ENCODE measurements around the gene RPN2.

RPN2 gene

DNA sequence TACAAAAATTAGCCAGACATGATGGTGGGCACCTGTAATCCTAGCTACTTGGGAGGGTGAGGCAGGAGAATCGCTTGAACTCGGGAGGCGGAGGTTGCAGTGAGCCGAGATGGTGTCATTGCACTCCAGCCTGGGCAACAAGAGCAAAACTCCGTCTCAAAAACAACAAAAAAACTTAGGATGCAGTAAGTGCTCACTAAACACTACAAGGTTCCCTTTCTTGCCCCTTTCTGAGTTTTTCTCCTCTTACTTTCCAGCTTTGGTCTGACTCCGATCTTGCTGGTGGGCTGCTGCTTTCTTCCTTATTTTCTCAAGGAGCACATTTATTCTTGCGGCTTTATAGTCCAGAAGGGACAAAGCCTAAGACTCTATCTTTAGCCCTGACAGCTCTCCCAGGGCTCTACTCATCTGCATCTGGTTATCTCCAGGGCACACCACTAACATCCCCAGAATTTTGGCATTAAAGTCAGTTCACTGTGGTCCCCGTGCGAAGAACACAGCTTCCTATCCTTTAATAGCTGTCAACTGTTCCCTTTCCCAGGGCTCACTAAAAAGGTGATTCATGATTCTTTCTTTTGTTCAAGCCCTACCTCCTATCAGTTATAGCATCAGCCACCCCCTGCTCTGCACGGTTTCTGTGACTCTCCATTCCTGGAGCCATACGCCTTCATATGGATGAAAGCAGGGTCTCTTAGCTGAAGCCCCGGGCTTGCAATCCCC lies 17.1 kb upstream of the RPN2 start:
- DNase-seq (ENCODE audit: extremely low spot score): no peak

DNA sequence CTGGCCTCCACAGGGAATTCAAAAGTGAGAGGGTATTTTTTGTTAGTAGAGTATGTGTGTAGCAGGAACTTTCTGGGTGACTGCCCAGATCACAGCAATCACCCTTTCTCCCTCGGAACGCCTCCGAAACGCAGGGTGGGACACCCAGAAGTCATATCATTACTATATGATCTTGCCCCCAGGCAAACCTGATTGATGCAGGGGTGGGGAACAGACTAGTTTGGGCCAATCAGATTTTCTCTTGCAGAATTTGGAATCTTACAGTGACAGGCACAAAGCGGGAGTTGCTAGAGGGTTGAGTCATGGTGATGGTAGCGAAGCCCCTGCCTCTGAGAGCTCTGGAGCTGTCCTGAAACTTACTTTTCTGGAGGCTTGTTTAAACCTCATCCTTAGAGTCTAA lies 16.5 kb upstream of the RPN2 start:
- TF ChIP-seq LEF1 (IDR thresholded peaks at IDR 0.05; ENCODE audit: borderline replicate concordance): no peak
- TF ChIP-seq HDGF (IDR thresholded peaks at IDR 0.05; ENCODE audit: borderline replicate concordance): no peak
- no peak for TF ChIP-seq FOXK2 (IDR thresholded peaks at IDR 0.05)
- no peak for TF ChIP-seq SP1 (IDR thresholded peaks at IDR 0.05)
- TF ChIP-seq FOXM1 (IDR thresholded peaks at IDR 0.05; ENCODE audit: borderline replicate concordance): no peak
- no peak for TF ChIP-seq CTBP1 (IDR thresholded peaks at IDR 0.05; ENCODE audit: borderline replicate concordance)
- no peak for TF ChIP-seq BHLHE40 (IDR thresholded peaks at IDR 0.05; ENCODE audit: borderline replicate concordance)
- no peak for TF ChIP-seq NFRKB (IDR thresholded peaks at IDR 0.05)
- no peak for TF ChIP-seq SUZ12 (IDR thresholded peaks at IDR 0.05)
- TF ChIP-seq ELF4 (IDR thresholded peaks at IDR 0.05): no peak
- TF ChIP-seq L3MBTL2 (conservative IDR thresholded peaks at IDR 0.05): no peak
- no peak for TF ChIP-seq ZNF384 (IDR thresholded peaks at IDR 0.05)
- no peak for TF ChIP-seq FOXA1 (IDR thresholded peaks at IDR 0.05)
- no peak for TF ChIP-seq TARDBP (IDR thresholded peaks at IDR 0.05)
- no peak for TF ChIP-seq ARNT (IDR thresholded peaks at IDR 0.05)
- TF ChIP-seq, protein P1, sequence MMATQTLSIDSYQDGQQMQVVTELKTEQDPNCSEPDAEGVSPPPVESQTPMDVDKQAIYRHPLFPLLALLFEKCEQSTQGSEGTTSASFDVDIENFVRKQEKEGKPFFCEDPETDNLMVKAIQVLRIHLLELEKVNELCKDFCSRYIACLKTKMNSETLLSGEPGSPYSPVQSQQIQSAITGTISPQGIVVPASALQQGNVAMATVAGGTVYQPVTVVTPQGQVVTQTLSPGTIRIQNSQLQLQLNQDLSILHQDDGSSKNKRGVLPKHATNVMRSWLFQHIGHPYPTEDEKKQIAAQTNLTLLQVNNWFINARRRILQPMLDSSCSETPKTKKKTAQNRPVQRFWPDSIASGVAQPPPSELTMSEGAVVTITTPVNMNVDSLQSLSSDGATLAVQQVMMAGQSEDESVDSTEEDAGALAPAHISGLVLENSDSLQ (IDR thresholded peaks at IDR 0.05): no peak
- ChIA-PET POLR2A (interaction anchor here (1.7 to 2.7 kb wide), 2 partner anchors 16 to 67 kb away, joined by 5 to 14 read pairs; partner anchors contain the start of genes MROH8, RBL1 and RPN2), CTCF (no interaction called here)
- no peak for DNase-seq (ENCODE audit: extremely low spot score)

More for the DNA sequence above, 17.1 kb upstream of the RPN2 start:
- TF ChIP-seq CTBP1 (IDR thresholded peaks at IDR 0.05; ENCODE audit: borderline replicate concordance) (no peak), NFRKB (IDR thresholded peaks at IDR 0.05) (no peak), SP1 (IDR thresholded peaks at IDR 0.05) (no peak), TARDBP (IDR thresholded peaks at IDR 0.05) (no peak), ZNF384 (IDR thresholded peaks at IDR 0.05) (no peak), ARNT (IDR thresholded peaks at IDR 0.05) (no peak), SUZ12 (IDR thresholded peaks at IDR 0.05) (no peak), LEF1 (IDR thresholded peaks at IDR 0.05; ENCODE audit: borderline replicate concordance) (no peak), FOXK2 (IDR thresholded peaks at IDR 0.05) (no peak), FOXM1 (IDR thresholded peaks at IDR 0.05; ENCODE audit: borderline replicate concordance) (no peak), FOXA1 (IDR thresholded peaks at IDR 0.05) (no peak), L3MBTL2 (conservative IDR thresholded peaks at IDR 0.05) (no peak)
- TF ChIP-seq, protein P1 (IDR thresholded peaks at IDR 0.05): no peak
- ChIA-PET POLR2A (interaction anchor here (1.6 to 2.7 kb wide), 3 partner anchors 17 to 67 kb away, joined by 5 to 14 read pairs (median 9); partner anchors contain the start of genes MROH8, RBL1 and RPN2), CTCF (no interaction called here)

DNA sequence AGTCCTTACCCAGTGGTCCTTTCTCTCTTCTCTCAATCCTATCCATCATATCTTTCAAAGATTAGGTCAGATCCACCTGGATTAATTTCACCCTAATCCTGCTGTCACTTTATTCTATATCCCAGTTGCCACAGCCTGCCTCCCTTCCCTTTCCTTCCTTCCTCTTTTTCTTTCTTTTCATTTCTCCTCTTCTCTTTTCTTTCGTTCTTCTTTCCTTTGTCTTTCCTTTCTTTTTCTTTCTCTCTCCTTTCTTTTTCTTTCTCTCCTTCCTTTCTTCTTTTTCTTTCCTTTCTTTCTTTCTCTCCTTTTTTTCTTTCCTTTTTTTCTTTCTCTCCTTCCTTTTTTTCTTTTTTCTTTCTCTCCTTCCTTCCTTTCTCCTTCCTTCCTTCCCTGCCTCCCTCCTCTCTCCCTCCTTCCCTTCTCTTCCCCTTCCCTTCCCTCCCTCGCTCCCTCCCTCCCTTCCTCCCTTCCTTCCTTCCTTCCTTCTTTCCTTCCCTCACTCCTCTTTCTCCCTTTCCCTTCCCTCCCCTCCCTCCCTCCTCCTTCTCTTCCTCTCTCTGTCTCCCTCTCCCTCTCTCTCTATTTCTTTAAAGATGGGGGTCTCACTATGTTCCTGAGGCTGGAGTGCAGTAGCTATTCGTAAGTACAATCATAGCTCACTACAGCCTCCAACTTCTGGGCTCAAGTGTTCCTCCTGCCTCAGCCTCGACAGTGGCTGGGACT lies 15.1 kb upstream of the RPN2 start:
- ChIA-PET CTCF (no interaction called here), POLR2A (interaction anchor here (1.7 kb wide), 1 partner anchor 15 kb away, joined by 5 read pairs; the partner anchor contains the start of genes MROH8 and RPN2)
- TF ChIP-seq L3MBTL2 (conservative IDR thresholded peaks at IDR 0.05) (no peak), CTBP1 (IDR thresholded peaks at IDR 0.05; ENCODE audit: borderline replicate concordance) (no peak), ZNF384 (IDR thresholded peaks at IDR 0.05) (no peak), FOXA1 (IDR thresholded peaks at IDR 0.05) (no peak), TARDBP (IDR thresholded peaks at IDR 0.05) (no peak), ELF4 (IDR thresholded peaks at IDR 0.05) (no peak), ARNT (IDR thresholded peaks at IDR 0.05) (no peak), FOXM1 (IDR thresholded peaks at IDR 0.05; ENCODE audit: borderline replicate concordance) (no peak), BHLHE40 (IDR thresholded peaks at IDR 0.05; ENCODE audit: borderline replicate concordance) (no peak)
- no peak for DNase-seq (ENCODE audit: extremely low spot score)

DNA sequence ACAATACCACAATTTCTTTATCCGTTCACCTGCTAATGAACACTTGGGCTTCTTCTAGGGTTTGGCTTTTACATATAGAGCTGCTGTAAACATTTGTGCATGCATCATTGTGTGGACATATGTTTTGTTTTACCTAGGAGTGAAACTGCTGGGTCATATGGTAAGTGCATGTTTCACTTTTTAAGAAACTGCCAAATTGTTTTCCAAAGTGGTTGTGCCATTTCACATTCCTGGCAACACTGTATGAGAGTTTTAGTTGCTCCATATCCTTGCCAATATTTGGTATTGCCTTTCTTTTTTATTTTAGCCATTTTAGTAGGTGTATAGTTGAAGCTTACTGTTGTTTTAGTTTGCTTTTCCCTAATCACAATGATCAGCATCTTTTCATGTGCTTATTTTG lies 14.1 kb upstream of the RPN2 start:
- CTCF ChIA-PET: no interaction called here
- TF ChIP-seq LEF1 (IDR thresholded peaks at IDR 0.05; ENCODE audit: borderline replicate concordance): no peak
- no peak for TF ChIP-seq FOXA1 (IDR thresholded peaks at IDR 0.05)
- TF ChIP-seq SP1 (IDR thresholded peaks at IDR 0.05): no peak
- no peak for TF ChIP-seq ELF4 (IDR thresholded peaks at IDR 0.05)
- TF ChIP-seq ARNT (IDR thresholded peaks at IDR 0.05): no peak
- no peak for DNase-seq (ENCODE audit: extremely low spot score)
- POLR2A ChIA-PET: interaction anchor here (2.0 kb wide), 1 partner anchor 13 kb away, joined by 7 read pairs; the partner anchor contains the start of genes MROH8 and RPN2

DNA sequence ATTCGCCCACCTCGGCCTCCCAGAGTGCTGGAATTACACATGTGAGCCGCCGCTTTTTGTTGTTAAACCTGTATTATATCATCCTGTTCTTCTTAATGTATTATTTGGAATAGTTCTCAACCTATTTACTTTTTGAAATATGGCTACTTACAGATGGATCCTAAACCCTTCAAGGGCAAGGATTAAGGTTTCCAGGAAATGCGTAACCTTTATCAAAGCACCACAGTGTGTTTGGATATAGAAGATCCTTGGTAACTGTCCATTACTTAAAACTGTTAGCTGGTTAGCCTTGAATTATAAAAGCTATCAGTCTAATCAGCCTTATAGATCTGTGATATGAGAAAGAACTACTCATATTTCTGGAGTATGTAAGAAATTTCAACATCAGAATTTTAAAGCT lies 12.3 kb upstream of the RPN2 start:
- POLR2A ChIA-PET: interaction anchor here (2.2 kb wide), 1 partner anchor 11 kb away, joined by 9 read pairs; the partner anchor contains the start of gene RPN2
- TF ChIP-seq, protein P1 (IDR thresholded peaks at IDR 0.05): no peak
- no peak for TF ChIP-seq FOXK2 (IDR thresholded peaks at IDR 0.05)
- no peak for TF ChIP-seq HDGF (IDR thresholded peaks at IDR 0.05; ENCODE audit: borderline replicate concordance)
- TF ChIP-seq SUZ12 (IDR thresholded peaks at IDR 0.05): no peak
- no peak for TF ChIP-seq L3MBTL2 (conservative IDR thresholded peaks at IDR 0.05)
- TF ChIP-seq FOXA1 (IDR thresholded peaks at IDR 0.05): no peak
- no peak for TF ChIP-seq NFRKB (IDR thresholded peaks at IDR 0.05)
- TF ChIP-seq CTBP1 (IDR thresholded peaks at IDR 0.05; ENCODE audit: borderline replicate concordance): no peak
- TF ChIP-seq SP1 (IDR thresholded peaks at IDR 0.05): no peak
- no peak for TF ChIP-seq ZNF384 (IDR thresholded peaks at IDR 0.05)
- TF ChIP-seq LEF1 (IDR thresholded peaks at IDR 0.05; ENCODE audit: borderline replicate concordance): no peak
- TF ChIP-seq ELF4 (IDR thresholded peaks at IDR 0.05): no peak
- TF ChIP-seq BHLHE40 (IDR thresholded peaks at IDR 0.05; ENCODE audit: borderline replicate concordance): no peak
- no peak for DNase-seq (ENCODE audit: extremely low spot score)
- CTCF ChIA-PET: interaction anchor here (0.6 to 2.1 kb wide), 2 partner anchors 9 to 11 kb away, joined by 5 read pairs; no protein-coding TSS in a partner anchor

Data from HEK293T (cell line).